ENCODE data around the gene PDHX.
"Not testable (repeated sequence)": the region's sequence is repeated elsewhere in the genome, so short reads cannot be mapped to it uniquely, and the experiment has no call there.

The PDHX gene

DNA sequence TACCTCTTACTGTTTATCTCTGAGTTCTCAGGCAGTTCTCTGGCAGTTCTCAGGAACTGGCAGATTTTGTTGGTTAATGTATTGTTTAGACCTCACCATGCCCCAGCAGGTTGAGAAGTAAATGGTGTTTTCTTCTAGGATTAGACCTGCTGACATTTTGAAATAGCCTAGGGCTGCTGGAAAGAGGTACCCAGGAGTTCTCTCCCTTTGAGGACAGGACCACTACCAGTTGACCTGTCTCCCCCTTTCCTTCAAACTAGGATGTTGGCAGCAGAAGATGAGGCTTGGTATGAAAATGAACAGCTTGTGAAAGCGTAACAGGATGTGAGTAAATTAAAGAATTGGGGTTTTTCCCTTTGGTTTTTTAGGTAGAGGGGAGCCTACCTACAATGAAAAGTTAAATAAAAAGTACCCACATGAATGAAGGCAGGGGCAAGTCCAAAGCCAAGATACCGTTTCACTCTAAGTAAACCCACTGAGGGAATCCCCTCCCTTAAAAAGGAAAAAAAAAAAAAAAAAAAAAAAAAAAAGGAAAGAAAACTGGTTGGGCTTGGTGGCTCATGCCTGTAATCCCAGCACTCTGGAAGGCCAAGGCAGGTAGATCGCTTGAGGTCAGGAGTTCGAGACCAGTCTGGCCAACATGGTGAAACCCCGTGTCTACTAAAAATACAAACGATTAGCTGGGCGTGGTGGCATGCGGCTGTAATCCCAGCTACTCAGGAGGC is 96.2 kb downstream of the PDHX start:
- no peaks in the 10 kb centered on the region for H3K4me1 ChIP-seq
- H3K9me3 ChIP-seq: no peaks in the 10 kb centered on the region
- H3K27me3 ChIP-seq (ENCODE audit: low read depth): no peaks in the 10 kb centered on the region
- no peaks in the 10 kb centered on the region for H3K36me3 ChIP-seq (replicated peaks)
- in situ Hi-C loops (cut with MboI; ENCODE audit: low sequenced_read_pairs): no loop called here
- no peak overlapping the region for H3K4me3 ChIP-seq
- DNase-seq (ENCODE audit: low spot score in 2 of 2): no peak

DNA sequence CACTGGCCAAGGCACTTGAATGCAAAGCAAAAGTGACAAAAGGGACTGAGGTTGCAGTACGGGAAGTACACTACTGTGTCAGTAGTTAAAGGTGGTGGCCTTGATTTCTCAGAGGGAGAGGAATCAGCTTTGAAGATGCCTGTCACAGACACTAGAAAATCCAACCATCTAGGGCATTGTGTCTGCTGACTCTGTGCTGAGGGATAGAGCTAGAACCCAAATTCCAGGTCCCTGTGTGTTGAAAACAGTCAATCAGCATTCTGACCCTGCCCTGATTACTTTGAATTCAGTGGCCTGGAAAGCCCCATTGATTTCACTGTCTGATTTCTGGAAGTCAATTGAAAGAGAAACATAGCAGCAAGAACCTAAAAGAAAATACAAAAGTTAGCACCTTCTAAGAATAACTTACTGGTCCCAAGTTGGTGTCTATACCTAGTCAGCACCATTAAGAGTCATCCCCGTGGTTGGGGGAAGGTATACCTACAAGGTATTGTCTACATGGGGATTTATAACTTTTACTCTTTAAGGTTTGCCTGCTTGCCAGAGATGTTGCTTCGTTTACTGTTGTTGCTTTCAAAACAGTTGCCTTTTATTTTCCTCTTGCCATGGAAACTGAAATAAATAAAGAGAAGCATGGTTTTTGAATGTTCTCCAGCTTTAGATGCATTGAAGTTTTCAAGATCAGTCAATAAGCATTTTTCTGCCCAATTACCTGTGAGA is 97.3 kb downstream of the PDHX start:
- H3K4me3 ChIP-seq: no peak overlapping the region
- H3K27me3 ChIP-seq (ENCODE audit: low read depth): no peaks in the 10 kb centered on the region
- no peaks in the 10 kb centered on the region for H3K4me1 ChIP-seq
- no peak for DNase-seq (ENCODE audit: low spot score in 2 of 2)
- no peaks in the 10 kb centered on the region for H3K36me3 ChIP-seq (replicated peaks)
- in situ Hi-C loops (cut with MboI; ENCODE audit: low sequenced_read_pairs): no loop called here
- no peaks in the 10 kb centered on the region for H3K9me3 ChIP-seq

DNA sequence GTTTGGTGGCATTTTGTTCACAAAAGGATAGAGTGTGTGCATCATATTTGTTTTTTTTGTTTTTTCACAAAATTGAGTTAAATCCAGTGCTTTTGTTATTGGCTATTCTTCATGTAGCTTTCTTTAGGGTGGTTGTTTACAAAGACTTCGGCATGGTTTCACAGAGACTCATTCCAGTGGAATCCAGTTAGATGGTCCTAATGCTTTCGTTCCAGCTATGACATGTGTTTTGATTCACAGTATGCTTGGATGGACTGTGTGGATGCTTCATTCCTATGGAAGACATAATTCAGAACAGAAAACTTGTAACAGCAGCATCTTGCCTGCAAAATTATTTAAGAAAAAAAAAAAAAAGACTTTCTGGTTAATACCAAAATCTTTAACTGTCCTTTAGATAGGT is 97.9 kb downstream of the PDHX start:
- in situ Hi-C loops (cut with MboI; ENCODE audit: low sequenced_read_pairs): no loop called here
- H3K36me3 ChIP-seq (replicated peaks): no peaks in the 10 kb centered on the region
- no peaks in the 10 kb centered on the region for H3K4me1 ChIP-seq
- H3K9me3 ChIP-seq: no peaks in the 10 kb centered on the region
- no peaks in the 10 kb centered on the region for H3K27me3 ChIP-seq (ENCODE audit: low read depth)
- no peak overlapping the region for H3K4me3 ChIP-seq
- no peak for DNase-seq (ENCODE audit: low spot score in 2 of 2)

DNA sequence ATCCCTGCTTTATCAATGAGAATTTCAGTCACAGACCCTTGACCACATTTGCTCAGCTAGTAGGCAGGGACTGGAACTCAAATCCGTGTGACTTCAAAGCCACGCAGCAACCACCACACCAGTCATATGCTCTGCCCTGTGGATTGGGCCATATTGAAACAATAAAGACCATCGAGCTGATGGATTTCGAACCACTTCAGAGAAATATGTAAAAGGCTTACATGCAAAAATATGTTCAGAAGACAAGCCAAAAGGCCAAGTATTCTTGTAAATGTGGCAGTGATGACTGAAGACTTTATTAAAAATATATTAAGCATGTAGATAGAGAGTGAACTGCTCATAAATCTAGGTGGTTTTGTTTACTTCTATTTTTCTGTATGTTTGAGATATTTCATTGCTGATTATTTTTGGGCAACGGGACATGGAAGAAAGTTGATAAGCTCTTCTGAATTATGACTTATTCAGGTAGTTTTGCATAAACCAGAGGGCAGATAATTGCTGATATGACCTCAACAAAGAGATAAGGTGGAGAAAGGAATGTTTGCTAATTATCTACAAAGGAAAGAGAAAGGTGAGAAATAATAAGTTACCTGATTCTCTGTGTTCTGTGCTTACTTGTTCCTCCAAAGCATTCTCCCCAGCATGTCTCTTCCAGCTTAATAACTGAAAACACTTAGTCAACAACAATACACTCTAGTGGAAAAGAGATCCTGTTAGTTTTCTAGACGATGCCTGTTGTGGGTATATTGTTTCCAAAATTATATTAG is 99.4 kb downstream of the PDHX start:
- Histone ChIP-seq H3K9me3 (no peaks in the 10 kb centered on the region), H3K27me3 (ENCODE audit: low read depth) (no peaks in the 10 kb centered on the region), H3K4me1 (no peaks in the 10 kb centered on the region), H3K4me3 (no peak overlapping the region), H3K36me3 (replicated peaks) (no peaks in the 10 kb centered on the region)
- DNase-seq (ENCODE audit: low spot score in 2 of 2): no peak
- in situ Hi-C loops (cut with MboI; ENCODE audit: low sequenced_read_pairs): no loop called here

DNA sequence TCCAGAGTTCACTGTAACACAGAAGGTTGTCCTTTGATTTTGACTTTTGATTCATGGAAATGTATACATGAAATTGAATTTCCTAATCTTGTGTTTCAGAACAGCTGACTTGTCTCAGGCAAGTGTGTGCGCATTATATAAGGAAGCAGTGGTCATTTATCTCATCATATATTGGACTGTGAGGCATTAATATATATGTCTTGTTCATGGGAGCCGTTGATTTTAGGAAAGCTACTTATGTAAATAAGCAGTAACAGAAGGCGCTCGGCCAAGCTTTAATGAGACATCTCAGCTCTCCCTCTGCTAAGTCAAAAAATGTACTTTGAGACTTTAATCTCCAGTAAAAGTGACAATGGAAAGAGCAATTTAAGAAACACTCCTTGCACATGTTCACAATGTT is 100.5 kb downstream of the PDHX start:
- Histone ChIP-seq H3K36me3 (replicated peaks) (no peaks in the 10 kb centered on the region), H3K27me3 (ENCODE audit: low read depth) (no peaks in the 10 kb centered on the region), H3K4me3 (no peak overlapping the region), H3K9me3 (no peaks in the 10 kb centered on the region), H3K4me1 (no peaks in the 10 kb centered on the region)
- in situ Hi-C loops (cut with MboI; ENCODE audit: low sequenced_read_pairs): no loop called here
- DNase-seq (ENCODE audit: low spot score in 2 of 2): no peak

DNA sequence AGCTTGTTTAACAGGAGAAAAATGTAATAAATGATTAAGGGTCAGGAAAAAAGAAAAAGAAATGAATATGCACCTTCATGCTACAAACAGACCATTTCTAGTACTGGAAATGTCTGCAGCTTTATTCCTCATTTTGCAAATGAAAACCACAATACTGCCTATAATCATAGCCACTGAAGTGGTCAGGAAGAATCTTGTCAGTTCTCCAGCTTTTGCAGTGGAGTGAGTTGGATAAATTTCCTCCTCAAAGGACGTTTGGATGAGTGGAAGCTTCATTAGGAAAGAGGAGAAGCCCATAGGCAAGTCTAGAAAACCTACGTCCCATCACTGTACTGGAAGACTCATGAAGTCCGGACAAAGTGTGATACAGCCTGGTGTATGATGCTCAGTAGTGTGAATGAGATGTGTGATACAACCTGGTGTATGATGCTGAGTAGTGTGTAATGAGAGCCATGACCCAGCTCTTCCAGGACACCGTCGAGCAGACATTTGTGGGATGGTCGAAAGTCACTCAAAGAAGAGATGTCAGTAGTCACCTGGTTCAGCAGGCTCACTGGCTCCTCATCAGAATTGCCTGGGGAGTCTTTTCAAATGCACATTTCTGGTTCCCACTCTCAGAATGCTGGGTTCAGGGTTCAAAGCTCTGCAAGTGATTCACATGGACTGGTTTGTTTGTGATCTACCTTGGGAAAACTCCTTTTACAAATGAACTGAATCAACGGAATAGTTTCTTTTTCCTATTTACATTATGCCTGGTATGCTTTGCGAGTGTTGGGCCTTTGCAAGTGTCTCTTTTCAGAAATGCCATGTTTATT is 101.3 kb downstream of the PDHX start:
- H3K27me3 ChIP-seq (ENCODE audit: low read depth): no peaks in the 10 kb centered on the region
- DNase-seq (ENCODE audit: low spot score in 2 of 2): no peak
- H3K4me3 ChIP-seq: no peak overlapping the region
- no peaks in the 10 kb centered on the region for H3K36me3 ChIP-seq (replicated peaks)
- in situ Hi-C loops (cut with MboI; ENCODE audit: low sequenced_read_pairs): no loop called here
- H3K9me3 ChIP-seq: no peaks in the 10 kb centered on the region
- no peaks in the 10 kb centered on the region for H3K4me1 ChIP-seq

DNA sequence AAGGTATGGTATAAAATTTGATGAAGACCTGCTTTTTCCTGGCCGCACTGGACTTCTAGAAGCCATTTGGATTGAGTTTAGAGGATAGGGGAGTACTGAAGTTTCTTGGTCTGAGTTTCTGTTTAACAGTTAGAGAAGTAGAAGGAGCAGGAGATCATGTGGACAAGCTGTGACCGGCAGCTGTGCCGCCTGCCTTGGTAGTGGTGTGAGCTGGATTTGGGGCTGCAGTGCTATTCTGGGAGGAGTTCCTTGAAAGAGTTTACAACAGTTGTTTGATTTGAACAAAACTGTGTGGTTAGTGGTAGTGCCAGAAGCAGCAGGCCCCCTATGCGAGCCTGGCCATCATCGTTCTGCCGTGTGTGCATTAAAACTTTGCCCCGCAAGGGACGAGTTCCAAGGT is 105.2 kb downstream of the PDHX start:
- no peaks in the 10 kb centered on the region; the same call in 1 of the 2 replicates for H3K9me3 ChIP-seq
- DNase-seq (ENCODE audit: low spot score in 2 of 2): no peak
- H3K27me3 ChIP-seq (ENCODE audit: low read depth): no peaks in the 10 kb centered on the region
- H3K4me1 ChIP-seq: no peaks in the 10 kb centered on the region
- no peaks in the 10 kb centered on the region for H3K36me3 ChIP-seq (replicated peaks)
- in situ Hi-C loops (cut with MboI; ENCODE audit: low sequenced_read_pairs): no loop called here
- H3K4me3 ChIP-seq: no peak overlapping the region

DNA sequence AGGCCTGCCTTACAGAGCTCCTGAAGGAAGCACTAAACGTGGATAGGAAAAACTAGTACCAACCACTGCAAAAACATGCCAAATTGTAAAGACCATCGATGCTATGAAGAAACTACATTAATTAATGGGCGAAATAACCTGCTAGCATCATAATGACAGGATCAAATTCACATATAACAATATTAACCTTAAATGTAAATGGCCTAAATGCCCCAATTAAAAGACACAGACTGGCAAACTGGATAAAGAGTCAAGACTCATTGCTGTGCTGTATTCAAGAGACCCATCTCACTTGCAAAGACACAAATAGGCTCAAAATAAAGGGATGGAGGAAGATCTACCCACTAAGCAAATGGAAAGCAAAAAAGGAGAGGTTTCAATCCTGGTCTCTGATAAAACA is 107.5 kb downstream of the PDHX start:
- H3K36me3 ChIP-seq (replicated peaks); in situ Hi-C loops (cut with MboI; ENCODE audit: low sequenced_read_pairs); DNase-seq (ENCODE audit: low spot score in 2 of 2); H3K27me3 ChIP-seq (ENCODE audit: low read depth); H3K4me1 ChIP-seq; H3K9me3 ChIP-seq; H3K4me3 ChIP-seq: not testable (repeated sequence)

DNA sequence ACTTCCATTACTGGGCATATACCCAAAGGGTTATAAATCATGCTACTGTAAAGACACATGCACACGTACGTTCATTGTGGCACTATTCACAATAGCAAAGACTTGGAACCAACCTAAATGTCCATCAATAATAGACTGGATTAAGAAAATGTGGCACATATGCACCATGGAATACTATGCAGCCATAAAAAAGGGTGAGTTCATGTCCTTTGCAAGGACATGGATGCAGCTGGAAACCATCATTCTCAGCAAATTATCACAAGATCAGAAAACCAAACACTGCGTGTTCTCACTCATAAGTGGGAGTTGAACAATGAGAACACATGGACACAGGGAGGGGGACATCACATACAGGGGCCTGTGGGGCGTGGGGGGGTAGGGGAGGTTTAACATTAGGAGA is 111.6 kb downstream of the PDHX start:
- H3K36me3 ChIP-seq (replicated peaks); in situ Hi-C loops (cut with MboI; ENCODE audit: low sequenced_read_pairs); DNase-seq (ENCODE audit: low spot score in 2 of 2); H3K9me3 ChIP-seq; H3K27me3 ChIP-seq (ENCODE audit: low read depth); H3K4me3 ChIP-seq; H3K4me1 ChIP-seq: not testable (repeated sequence)

DNA sequence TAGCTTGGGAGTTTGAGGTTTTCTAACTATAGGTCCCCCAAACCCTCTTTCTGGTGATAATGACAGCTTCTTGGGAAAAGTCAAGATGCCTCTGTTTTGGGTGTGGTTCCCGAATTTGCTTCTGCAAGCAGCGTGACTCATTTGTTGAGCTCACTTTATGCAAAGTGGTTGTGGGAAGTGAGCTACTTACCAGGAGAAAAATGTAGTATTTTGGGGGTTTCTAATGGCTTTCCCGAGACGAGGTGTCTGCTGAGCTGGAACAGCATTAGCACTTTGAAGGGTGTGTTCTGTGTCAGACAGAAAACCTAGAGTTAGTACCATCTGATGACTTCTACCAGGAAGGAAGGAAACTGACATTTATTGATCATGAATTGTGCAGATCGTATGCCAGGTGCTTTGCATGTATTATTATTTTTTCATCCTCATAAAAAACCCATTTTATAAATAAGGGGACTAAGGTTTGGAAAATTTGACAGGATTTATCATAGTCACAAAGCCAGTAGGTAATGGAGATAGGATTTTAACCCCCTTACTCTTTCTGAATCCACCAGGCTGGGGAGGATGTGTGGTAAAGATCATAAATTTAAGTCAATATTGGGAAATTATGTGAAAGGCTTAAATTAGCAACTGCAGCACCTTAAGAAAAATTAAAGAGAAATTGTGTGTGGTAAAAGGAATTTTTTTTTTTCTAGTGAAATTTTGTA is 113.7 kb downstream of the PDHX start:
- Histone ChIP-seq H3K36me3 (replicated peaks) (no peaks in the 10 kb centered on the region), H3K27me3 (ENCODE audit: low read depth) (no peaks in the 10 kb centered on the region), H3K4me3 (no peak overlapping the region), H3K4me1 (no peaks in the 10 kb centered on the region), H3K9me3 (no peaks in the 10 kb centered on the region)
- in situ Hi-C loops (cut with MboI; ENCODE audit: low sequenced_read_pairs): no loop called here
- no peak for DNase-seq (ENCODE audit: low spot score in 2 of 2)

DNA sequence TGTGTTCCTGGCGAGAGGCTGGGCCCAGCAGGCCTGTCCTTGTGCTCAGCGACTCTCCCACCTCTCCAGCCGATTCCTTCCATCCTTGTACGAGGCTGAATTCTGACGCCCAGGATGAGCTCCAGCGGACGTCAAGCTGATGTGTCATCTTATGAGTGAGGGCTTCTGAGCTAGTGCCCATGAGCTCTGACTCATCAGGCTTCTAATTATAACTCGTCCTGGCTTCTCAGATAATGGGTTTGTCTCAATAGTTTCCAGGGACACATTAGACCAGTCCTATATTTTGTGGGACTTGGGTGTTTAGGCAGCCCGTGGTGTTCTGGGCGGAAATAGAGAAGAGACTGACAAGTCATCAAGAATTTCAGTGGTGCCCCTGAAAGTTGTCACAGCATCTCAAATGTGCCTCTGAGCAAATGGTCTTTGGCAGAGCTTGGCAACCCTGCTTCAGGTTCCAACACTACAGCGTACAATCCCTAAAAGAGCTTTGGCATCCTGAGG is 114.3 kb downstream of the PDHX start:
- Histone ChIP-seq H3K9me3 (no peaks in the 10 kb centered on the region), H3K27me3 (ENCODE audit: low read depth) (no peaks in the 10 kb centered on the region), H3K4me3 (no peak overlapping the region), H3K36me3 (replicated peaks) (no peaks in the 10 kb centered on the region), H3K4me1 (no peaks in the 10 kb centered on the region)
- in situ Hi-C loops (cut with MboI; ENCODE audit: low sequenced_read_pairs): no loop called here
- DNase-seq (ENCODE audit: low spot score in 2 of 2): no peak

DNA sequence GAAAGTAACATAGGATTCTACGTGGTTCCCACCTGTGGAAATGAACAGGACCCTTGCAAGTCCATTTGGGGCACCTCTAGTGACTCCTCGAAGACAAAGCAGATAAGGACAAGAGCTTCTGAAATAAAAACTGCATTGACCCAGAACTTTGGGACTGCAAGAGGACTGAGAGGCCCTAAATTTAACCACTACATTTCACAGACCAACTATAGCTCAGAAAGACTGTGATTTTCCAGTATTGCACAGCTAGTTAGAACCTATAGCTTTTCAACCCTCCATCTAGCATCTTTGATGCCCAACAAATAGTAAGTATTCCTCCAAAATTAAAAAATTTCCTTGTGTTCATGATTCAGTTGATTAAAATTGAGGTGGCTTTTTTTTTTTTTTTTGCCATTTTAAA is 114.9 kb downstream of the PDHX start:
- in situ Hi-C loops (cut with MboI; ENCODE audit: low sequenced_read_pairs): no loop called here
- no peaks in the 10 kb centered on the region for H3K36me3 ChIP-seq (replicated peaks)
- DNase-seq (ENCODE audit: low spot score in 2 of 2): no peak
- H3K9me3 ChIP-seq: no peaks in the 10 kb centered on the region
- H3K4me3 ChIP-seq: no peak overlapping the region
- no peaks in the 10 kb centered on the region for H3K27me3 ChIP-seq (ENCODE audit: low read depth)
- H3K4me1 ChIP-seq: no peaks in the 10 kb centered on the region

DNA sequence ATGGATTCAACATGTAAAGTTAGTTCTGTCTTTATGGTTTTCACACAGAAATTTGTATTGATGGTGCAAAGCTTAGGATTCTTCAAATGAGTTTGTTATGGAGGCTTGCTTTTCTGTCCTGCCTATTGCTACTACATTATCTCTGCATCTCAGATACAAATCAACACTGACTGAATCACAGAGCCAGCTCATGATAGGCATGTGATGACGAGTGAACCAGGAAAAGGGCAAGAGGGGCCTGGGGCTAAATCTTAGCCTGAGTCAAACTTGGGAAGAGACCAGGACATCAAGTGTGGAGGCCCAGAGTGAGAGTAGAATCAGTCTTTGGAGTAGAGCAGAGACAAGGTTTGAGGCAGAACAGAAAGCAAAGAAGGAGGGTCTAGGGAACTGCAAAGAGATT is 115.4 kb downstream of the PDHX start:
- Histone ChIP-seq H3K9me3 (no peaks in the 10 kb centered on the region), H3K4me3 (no peak overlapping the region), H3K4me1 (no peaks in the 10 kb centered on the region), H3K36me3 (replicated peaks) (no peaks in the 10 kb centered on the region), H3K27me3 (ENCODE audit: low read depth) (no peaks in the 10 kb centered on the region)
- in situ Hi-C loops (cut with MboI; ENCODE audit: low sequenced_read_pairs): no loop called here
- DNase-seq (ENCODE audit: low spot score in 2 of 2): no peak

Data from HAP-1 (cell line).